ENCODE data around the gene WBP2. TPM values are rescaled to one million over a fixed set of nuclear protein-coding genes. Genes with fewer than 3 reads are reported as not detected.

WBP2 gene
- total RNA-seq, 1 donor from 2014 or later, result 125 TPM

DNA sequence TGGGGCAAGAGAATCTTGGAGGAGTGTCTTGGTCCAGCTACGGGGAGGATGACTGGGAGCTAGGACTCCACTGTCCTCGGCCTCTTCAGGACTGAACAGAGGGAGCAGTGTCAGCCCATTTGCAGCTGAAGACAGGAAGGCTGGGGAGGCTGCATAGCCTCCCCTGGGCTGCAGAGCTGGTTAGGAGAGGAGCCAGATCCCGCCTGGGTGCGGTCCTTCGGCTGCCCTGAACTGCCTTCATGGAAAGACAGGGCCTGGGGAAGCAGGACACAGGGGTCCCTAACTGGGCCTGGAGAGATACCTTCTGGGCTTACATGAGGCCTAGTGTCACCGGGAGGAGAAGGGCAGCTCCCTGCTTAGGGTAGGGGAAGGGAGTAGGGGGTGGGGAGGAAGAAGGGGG, 37.6 kb downstream of the WBP2 start:
- no peak for DNase-seq (ENCODE audit: low spot score)

DNA sequence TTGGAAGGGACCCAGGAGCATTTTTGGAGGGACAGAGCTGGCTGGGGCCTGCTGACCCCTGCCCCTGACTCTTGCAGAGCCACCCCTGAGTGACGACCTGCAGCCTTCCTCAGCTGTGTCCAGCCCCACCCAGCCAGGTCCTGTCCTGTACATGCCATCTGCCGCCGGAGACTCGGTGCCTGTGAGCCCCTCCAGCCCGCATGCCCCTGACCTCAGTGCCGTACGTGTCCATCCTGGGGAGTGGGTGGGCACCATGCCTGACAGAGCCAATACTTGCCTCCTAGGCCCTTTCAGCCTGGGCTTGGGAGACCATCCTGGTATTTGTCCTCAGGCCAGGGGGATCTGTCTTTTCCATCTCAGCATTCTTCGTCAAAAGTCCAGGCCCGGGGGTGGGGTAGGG, 38.4 kb downstream of the WBP2 start:
- DNase-seq (ENCODE audit: low spot score), result no peak

DNA sequence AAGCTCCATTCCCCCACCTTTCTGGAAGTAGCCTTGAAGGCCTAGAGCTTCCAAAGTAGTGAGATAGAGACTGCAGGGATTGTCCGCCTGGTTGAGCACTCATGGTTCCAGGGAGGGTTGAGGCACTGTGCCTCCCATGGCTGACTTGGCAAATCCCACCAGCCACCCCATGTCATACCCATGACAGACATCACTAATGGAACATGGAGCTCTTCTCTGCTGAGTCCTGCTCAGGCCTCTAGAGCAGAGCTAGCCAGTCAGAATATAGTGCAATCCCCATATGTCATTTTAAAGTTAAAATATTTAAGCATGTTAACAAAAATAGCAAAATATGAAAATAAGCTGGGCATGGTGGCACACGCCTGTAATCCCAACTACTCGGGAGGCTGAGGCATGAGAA, 39.7 kb downstream of the WBP2 start:
- no peak for DNase-seq (ENCODE audit: low spot score)

DNA sequence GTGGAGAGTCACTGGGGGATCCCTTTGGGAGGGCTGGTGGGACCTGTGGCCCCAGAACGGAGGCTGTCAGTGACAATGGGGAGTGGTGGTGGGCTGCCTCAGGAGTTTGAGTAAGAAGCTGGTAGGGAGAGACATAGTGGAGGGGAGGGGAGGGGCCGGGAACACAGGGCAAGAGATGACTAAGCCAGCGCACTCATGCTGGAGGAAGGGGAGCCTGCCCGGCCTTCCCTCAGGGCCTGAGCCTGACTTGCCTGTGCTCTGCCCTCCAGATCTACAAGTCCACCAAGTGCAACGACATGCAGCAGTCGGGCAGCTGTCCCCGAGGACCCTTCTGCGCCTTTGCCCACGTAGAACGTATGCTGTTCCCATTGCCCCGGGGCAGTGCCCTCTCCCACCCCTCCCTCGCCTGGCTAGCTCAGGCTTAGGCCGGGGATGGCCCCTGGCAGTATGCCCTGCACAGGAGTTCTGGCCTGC, 40.2 kb downstream of the WBP2 start:
- DNase-seq (ENCODE audit: low spot score), result no peak

DNA sequence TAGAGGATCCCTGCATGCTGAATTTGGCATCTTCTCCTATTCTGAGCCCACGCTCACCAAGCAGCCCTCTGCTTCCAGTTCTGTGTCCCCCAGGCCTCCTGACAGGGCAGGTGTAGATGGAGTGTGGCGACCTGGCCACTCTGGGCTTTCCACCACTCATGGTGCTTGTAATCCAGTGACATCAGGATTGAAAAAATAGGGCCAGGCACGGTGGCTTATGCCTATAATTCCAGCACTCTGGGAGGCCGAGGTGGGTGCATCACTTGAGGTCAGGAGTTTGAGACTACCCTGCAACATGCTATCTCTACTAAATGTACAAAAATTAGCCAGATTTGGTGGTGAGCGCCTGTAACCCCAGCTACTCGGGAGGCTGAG, 41.1 kb downstream of the WBP2 start:
- DNase-seq (ENCODE audit: low spot score), result no peak

DNA sequence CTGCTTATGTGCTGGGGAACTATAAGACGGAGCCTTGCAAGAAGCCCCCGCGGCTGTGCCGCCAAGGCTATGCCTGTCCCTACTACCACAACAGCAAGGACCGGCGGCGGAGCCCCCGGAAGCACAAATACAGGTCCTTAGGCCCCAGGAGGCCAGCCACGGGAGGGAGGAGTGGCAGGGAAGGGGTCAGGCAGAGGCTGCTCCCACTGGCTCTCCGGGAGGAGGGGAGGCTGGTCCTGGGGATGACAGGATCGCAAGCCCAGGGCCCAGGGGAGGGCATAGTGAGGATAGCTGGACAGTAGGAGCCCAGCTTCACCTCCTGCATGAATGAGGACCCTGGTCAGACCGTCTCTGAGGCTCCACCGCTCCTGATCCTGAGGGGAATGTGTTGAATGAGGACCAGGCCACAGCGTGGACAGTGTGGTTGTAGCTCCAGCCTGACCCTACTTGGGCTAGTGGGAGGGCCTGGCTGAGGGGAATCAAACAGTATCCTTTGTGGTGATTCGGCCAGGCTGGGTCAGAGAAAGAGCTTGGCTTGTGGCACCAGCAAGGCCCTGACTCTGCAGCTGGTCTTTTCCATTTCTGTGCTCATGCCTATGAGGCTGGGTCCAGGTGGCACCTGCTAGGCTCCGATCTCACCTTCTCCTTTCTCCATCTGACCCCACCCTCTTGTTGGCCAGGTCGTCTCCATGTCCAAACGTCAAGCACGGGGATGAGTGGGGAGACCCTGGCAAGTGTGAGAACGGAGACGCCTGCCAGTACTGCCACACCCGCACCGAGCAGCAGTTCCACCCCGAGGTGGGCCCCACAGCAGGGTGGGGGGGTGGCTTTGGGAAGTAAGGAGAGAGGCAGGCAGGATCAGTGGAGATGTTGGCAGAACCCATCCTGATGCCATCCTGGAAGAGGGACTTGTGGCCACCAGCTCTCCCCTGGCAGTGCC, 41.8 kb downstream of the WBP2 start:
- DNase-seq (ENCODE audit: low spot score), result no peak

DNA sequence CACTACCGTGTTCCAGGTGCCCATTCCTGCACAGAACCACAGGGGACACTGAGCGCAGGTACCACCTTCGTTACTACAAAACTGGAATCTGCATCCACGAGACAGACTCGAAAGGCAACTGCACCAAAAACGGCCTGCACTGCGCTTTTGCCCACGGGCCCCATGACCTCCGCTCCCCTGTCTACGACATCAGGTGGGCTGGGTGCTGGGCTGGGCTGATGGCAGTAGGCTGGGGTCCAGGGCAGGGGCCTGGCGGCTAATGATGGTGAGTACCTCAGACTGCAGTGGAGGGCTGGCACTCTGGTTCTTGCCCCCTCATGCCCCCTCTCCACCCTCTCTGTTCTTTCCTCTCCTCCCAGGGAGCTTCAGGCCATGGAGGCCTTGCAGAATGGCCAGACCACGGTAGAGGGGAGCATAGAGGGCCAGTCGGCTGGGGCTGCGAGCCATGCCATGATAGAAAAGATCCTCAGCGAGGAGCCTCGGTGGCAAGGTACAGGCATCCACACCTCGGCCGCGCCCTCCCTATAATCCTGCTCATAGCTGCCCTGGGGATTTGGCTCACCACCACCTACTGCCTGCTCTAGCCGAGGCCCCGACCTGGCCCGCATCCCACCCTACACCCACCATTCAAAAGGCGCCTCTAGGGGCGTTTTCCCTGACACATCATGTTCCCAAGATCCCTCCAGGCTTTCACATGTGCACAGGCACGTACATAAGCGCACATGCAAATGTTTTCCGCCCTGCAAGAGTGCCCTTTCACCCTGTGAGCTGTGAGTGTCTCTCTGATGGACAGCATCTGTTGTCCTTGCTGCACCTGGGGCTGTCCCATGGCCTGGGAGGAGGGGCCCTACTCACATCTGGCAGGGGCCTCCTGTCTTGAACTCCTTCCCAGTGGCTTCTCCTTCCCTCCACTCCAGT, 42.8 kb downstream of the WBP2 start:
- DNase-seq (ENCODE audit: low spot score), result no peak

DNA sequence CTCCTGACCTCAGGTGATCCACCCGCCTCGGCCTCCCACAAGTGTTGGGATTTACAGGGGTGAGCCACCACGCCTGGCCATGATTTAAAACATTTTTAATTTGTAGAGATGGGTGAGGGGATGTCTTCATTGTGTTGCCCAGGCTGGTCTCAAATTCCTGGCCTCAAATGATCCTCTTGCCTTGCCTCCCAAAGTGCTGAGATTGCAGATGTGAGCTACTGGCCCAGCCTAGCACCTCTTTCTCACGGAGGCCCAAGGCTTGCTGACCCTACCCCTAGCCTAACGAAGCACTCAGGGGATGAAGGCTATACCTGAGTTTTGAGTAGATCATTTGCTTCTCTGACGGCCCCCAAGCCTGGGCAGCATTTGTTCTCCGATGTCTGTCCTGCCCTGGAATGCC, 44.0 kb downstream of the WBP2 start:
- no peak for DNase-seq (ENCODE audit: low spot score)

DNA sequence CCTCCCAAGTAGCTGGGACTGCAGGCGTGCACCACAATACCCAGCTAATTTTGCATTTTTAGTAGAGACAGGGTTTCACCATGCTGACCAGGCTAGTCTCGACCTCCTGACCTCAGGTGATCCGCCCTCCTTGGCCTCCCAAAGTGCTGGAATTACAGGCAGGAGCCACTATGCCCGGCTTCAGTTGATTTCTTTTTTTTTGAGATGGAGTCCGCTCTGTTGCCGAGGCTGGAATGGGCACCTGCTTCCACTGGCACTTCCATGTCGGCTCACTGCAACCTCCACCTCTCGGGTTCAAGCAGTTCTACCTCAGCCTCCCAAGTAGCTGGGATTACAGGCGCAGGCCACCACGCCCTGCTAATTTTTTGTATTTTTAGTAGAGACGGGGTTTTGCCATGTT, 44.4 kb downstream of the WBP2 start:
- DNase-seq (ENCODE audit: low spot score), result peak; percentile 64

DNA sequence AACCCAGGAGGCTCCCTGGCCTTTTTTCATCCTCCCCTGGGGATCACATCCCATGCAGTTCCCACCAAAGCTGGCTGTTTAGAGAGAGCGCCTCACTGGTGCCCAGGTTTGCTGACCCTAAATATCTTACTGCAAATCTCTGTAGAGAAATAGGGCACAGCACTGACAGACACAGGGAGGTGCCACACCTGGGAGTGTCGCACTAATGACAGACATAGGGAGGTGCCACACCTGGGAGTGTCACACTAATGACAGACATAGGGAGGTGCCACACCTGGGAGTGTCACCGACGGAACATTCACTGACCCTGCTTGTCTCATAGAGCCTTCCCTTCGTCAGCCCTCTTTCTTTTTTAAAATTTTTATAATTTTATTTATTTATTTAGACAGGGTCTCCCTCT, 44.9 kb downstream of the WBP2 start:
- DNase-seq (ENCODE audit: low spot score), result peak; percentile 55

DNA sequence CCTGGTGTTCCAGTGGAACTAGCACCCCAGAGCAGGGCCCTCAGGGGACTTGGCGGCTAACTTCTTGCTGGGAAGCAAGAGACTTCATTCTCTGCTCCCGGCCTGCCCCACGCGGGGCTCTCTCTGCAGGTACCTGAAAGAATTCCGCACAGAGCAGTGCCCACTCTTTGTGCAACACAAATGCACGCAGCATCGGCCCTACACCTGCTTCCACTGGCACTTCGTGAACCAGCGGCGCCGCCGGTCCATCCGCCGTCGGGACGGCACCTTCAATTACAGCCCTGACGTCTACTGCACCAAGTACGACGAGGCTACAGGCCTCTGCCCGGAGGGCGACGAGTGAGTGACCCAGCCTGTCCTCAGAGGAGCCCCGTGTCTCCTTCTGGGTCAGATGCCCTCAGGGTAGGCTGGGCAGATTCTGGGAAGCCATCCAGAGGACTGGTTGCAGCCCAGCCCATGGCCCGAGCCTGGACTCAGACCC, 45.5 kb downstream of the WBP2 start:
- peak; percentile 72 for DNase-seq (ENCODE audit: low spot score)

DNA sequence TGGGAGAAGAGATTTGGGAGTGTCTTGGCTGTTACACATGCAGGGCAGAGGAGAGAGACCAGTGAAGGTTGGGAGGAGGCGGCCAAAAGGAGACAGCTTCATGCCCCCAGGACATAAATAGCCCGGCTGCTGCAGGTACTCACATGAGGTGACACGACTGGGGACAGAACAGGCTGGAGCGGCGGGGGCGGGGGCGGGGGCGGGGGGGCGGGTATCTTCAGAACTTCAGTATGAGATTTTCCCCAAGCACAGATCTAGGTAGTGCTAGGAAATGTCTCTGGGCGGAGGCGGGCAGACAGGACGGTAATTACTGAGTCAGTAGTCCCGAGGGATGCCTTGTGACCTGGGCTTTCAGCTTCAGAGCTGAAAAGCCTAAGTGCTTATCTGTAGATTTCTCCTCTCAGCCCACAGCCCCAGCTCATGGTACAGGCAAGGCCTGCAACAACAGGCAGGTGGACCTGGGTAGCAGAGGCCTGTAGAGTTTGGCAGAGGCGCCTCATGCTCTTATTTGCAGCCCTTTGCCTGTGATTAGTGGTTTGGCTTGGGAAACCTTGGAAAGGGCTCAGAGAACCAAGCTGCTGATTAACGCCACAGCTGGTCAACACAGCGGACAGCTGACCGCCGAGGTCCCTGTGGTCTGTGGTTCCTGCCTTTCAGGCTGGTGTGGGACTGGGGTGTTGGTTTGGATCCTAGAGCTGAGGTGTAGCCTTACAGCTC, 46.1 kb downstream of the WBP2 start:
- DNase-seq (ENCODE audit: low spot score), result peak; percentile 90

DNA sequence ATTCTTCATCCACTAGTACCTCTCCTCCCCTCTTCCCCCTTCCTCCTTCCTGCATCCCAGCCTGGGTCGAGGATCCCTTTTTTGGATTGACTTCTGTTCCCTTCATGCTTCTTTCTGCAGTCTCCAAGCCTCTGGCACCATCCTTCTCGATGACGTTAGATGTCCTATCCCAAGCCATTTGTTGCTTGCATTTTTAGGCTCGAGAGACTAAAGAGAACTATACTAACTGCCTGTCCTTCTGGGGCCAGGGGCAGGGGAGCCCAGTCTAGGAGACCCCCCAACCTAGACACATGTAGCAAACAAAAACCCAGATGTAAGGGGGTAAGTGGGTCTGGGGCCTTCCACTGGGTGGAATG, 46.6 kb downstream of the WBP2 start:
- DNase-seq (ENCODE audit: low spot score), result peak; percentile 41

DNA sequence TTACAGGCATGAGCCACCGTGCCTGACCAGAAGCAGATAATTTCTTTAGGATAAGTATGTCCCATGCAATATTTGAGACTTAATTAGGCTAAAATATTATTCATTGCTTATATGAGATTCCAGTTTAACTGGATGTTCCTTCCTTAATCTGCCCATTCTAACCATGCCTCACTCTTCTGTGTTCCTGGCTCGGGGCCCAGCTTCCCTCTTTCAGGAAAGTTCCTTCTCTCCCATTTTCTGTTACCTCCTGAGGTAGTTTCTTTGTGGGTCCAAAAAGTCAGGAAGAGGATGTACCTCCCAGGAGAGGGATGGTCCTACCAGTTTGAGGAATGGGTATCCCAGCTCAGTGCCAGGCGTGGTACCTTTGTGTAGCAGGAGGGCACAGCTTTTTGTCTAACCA, 47.3 kb downstream of the WBP2 start:
- DNase-seq (ENCODE audit: low spot score), result peak; percentile 57

DNA sequence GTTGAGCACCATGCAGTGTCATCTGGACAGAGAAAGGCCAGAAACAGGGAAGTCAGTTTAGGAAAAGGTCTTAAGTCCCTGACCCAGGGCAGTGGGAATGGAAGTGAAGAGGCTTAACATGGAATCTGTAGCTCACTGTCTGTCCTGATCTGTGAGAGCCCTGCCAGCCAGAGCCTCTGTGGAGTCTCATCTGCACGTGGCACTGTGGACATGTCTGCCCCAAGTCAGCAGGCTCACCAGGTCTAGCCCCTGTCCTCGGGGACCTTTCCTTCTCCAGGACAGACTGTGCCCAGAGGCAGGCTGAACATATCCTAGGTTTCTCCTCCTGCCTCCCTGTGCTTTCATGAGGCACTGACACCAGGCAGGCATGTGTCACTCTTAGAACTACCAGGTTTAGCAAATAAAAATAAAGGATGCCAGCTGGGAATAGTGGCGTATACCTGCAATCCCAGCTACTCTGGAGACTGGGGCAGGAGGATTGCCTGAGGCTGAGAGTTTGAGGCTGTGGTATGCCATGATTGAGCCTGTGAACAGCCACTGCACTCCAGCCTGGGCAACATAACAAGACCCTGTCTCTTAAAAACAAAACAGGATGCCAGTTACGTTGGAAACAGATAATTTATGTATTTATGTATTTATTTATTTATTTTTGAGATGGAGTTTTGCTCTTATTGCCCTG, 48.2 kb downstream of the WBP2 start:
- peak; percentile 73 for DNase-seq (ENCODE audit: low spot score)

DNA sequence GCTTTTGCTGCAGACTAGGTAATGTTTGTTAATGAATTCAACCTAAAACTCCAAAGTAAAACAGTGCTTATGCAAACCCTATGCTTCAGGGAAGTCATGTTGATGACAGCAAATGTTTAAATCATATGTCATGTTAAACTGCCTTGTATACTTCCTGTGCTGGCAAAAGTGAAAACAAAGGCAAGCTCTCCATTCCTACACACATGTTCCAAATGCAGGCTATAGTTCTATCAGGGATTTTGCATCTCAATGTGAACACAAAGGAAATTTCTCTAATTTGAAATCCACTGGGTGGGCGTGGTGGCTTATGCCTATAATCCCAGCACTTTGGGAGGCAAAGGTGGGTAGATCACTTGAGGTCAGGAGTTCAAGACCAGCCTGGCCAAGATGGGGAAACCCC, 51.3 kb downstream of the WBP2 start:
- no peak for DNase-seq (ENCODE audit: low spot score)

DNA sequence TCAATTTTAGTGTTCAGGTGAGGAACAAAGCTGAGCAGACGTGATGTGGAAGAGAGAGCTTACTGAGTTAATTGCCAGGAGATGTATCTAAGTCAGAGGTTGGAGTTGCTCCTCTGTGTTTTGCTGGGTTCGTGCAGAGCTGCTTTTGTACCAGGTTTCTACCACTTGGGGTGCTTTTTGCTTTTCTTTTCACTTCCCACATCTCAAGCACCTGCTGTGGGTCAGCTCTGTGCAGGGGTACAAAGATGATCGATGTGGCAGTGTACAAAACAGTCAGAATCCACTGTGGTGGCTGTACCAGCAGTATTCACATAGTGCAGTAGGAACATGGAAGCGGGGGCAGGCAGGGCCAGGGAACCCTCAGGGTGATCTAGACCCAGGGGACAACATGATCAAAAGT, 55.7 kb downstream of the WBP2 start:
- peak; percentile 12 for DNase-seq (ENCODE audit: low spot score)

DNA sequence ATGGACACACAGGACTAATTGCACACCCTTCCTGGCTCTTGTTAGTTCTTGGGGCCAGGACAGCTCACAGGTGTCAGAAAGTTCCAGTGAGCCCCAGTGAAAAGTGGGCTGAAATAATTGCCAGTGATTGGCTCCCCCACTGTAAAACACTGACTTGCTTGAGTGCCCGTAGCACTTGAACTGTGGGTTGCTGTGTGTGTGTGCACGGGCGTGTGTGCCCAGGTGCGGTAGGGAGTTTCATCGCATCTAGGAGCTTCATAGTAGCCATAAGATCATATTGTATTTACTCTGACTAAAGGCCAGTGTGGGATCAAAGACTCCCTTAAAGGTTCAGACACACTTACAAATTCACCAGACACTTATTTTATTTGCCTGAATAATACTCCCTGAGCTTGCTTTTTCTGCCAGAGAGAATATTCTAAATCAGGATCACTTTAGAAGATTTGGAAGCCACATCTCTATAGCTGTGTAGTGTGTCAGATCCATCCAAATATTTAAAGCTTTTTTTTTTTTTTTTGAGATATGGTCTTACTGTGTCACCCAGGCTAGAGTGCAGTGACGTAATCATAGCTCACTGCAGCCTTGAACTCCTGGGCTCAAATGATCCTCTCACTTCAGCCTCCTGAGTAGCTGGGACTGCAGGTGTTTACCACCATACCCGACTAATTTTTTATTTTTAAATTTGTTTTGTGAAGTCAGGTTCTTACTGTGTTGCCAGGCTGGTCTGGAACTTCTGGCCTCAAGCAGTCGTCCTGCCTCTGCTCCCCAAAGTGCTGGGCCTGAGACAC, 59.1 kb downstream of the WBP2 start:
- peak; percentile 79 for DNase-seq (ENCODE audit: low spot score)
